ENCODE results near the gene SPATA17. TPM values are rescaled to one million over a fixed set of nuclear protein-coding genes. Genes with fewer than 3 reads are reported as not detected.

The SPATA17 gene
- polyA plus RNA-seq, 1 experiment = 0.69 TPM

DNA sequence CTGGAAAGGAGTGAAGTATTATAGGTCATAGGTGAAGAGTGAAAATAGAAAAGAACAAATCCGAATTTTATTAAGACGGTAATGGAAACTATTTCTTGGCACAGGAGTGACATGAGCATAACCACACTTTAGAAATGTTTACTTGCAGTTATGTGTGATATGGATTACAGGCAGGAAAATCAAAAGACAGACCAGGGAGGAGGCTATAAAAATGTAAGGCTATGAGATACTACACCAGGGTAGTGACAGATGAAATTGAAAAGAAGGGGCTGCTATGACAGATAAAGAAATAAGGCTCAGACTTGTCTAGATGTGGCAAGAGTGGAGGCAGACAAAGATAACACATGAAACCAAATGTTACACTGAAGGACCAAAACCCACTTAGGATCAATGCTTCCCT is 32.0 kb upstream of the SPATA17 start:
- ChIA-PET CTCF (no interaction called here), POLR2A (interaction anchor here (0.7 kb wide), 1 partner anchor 16 kb away, joined by 3 read pairs; no protein-coding TSS in a partner anchor)
- TF ChIP-seq, protein P1, sequence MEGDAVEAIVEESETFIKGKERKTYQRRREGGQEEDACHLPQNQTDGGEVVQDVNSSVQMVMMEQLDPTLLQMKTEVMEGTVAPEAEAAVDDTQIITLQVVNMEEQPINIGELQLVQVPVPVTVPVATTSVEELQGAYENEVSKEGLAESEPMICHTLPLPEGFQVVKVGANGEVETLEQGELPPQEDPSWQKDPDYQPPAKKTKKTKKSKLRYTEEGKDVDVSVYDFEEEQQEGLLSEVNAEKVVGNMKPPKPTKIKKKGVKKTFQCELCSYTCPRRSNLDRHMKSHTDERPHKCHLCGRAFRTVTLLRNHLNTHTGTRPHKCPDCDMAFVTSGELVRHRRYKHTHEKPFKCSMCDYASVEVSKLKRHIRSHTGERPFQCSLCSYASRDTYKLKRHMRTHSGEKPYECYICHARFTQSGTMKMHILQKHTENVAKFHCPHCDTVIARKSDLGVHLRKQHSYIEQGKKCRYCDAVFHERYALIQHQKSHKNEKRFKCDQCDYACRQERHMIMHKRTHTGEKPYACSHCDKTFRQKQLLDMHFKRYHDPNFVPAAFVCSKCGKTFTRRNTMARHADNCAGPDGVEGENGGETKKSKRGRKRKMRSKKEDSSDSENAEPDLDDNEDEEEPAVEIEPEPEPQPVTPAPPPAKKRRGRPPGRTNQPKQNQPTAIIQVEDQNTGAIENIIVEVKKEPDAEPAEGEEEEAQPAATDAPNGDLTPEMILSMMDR (IDR thresholded peaks at IDR 0.05; ENCODE audit: low read depth, low read length) = no peak

DNA sequence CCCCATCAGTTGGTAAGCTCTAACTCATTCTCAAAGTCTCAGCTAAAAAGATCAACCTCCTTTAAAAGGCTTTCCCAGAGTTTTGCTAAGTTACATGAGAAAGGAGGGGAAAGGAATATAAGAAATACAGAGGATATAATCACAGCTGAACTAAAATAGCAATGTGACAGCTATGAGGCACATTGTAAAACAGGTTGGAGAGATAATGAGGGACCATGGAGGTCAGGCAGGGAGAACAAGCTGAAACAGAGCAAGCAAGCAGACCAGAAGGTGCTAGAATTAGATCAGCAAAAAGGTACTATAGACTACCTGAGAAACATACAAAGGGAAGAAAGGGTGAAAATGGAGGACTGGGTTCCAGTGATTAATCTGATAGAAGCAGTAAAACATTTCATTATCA is 28.8 kb upstream of the SPATA17 start:
- ChIA-PET CTCF (no interaction called here), POLR2A (no interaction called here)
- H3K27me3 ChIP-seq (ENCODE audit: control insufficient read depth, insufficient read depth, low read length) = no peaks in the 10 kb centered on the region
- no peak for DNase-seq (ENCODE audit: low read depth, low spot score)
- no peak overlapping the region for H3K27ac ChIP-seq (ENCODE audit: low read depth, low read length)
- no peak overlapping the region for H3K4me3 ChIP-seq (ENCODE audit: low read depth, low read length)
- H3K9me3 ChIP-seq (ENCODE audit: control insufficient read depth, insufficient read depth, low read length) = no peaks in the 10 kb centered on the region
- TF ChIP-seq, protein P1 (IDR thresholded peaks at IDR 0.05; ENCODE audit: low read depth, low read length) = no peak

More for the DNA sequence above, 32.0 kb upstream of the SPATA17 start:
- Histone ChIP-seq H3K4me3 (ENCODE audit: low read depth, low read length) (no peak overlapping the region), H3K27ac (ENCODE audit: low read depth, low read length) (no peak overlapping the region), H3K9me3 (ENCODE audit: control insufficient read depth, insufficient read depth, low read length) (no peaks in the 10 kb centered on the region), H3K27me3 (ENCODE audit: control insufficient read depth, insufficient read depth, low read length) (no peaks in the 10 kb centered on the region)
- no peak for DNase-seq (ENCODE audit: low read depth, low spot score)

DNA sequence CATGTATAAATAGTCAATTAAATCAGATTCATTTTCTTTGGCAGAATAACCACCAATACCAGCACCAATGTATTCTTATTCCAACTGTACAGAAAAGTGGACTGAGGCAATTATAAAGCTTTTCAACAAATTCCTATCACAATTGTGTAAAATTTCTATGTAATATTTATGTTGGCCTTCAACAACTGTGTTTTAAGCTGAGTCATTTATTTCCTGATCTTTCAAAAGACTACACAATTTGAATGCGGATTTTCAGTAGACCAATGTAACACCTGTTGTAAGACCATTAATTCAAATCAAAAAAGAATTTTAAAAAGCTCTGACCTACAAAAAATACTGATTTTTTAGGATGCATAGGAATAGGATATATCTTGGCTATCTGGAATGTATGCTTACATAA is 25.8 kb upstream of the SPATA17 start:
- ChIA-PET CTCF (interaction anchor here (0.7 to 1.1 kb wide), 2 partner anchors 8 to 26 kb away, joined by 3 read pairs; partner anchors contain the start of gene SPATA17), POLR2A (no interaction called here)
- Histone ChIP-seq H3K27me3 (ENCODE audit: control insufficient read depth, insufficient read depth, low read length) (no peaks in the 10 kb centered on the region), H3K9me3 (ENCODE audit: control insufficient read depth, insufficient read depth, low read length) (no peaks in the 10 kb centered on the region), H3K4me3 (ENCODE audit: low read depth, low read length) (no peak overlapping the region), H3K27ac (ENCODE audit: low read depth, low read length) (no peak overlapping the region)
- DNase-seq (ENCODE audit: low read depth, low spot score) = no peak
- TF ChIP-seq, protein P1 (IDR thresholded peaks at IDR 0.05; ENCODE audit: low read depth, low read length) = no peak

DNA sequence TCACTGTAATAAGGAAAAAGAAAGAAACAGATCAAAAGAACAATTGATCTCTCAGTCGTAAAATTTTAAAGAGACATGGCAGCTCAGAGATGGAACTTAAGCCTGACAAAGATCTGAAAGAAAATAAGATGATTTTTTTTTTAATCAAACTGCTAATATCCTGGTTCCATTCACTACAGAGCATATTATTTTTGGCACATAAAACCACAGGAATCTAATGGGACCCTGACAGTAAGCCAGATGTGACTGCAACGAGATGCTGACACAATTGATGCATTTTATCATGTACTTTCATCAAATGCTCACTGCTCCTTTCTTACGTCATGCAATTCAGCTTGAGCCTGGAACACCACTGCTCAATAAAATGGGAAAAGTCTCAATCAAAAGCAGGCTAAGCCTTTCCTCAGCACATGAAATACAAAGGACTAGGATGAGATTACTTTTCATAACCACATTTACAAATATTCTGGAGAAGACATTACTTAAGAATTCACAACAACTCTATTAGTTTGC is 16.9 kb upstream of the SPATA17 start:
- H3K4me3 ChIP-seq (ENCODE audit: low read depth, low read length) = no peak overlapping the region
- POLR2A ChIA-PET = no interaction called here
- H3K27me3 ChIP-seq (ENCODE audit: control insufficient read depth, insufficient read depth, low read length) = no peaks in the 10 kb centered on the region
- TF ChIP-seq, protein P1 (IDR thresholded peaks at IDR 0.05; ENCODE audit: low read depth, low read length) = no peak
- H3K9me3 ChIP-seq (ENCODE audit: control insufficient read depth, insufficient read depth, low read length) = no peaks in the 10 kb centered on the region
- CTCF ChIA-PET = interaction anchor here (0.7 kb wide), 1 partner anchor 9 kb away, joined by 3 read pairs; no protein-coding TSS in a partner anchor
- DNase-seq (ENCODE audit: low read depth, low spot score) = no peak
- H3K27ac ChIP-seq (ENCODE audit: low read depth, low read length) = no peak overlapping the region

DNA sequence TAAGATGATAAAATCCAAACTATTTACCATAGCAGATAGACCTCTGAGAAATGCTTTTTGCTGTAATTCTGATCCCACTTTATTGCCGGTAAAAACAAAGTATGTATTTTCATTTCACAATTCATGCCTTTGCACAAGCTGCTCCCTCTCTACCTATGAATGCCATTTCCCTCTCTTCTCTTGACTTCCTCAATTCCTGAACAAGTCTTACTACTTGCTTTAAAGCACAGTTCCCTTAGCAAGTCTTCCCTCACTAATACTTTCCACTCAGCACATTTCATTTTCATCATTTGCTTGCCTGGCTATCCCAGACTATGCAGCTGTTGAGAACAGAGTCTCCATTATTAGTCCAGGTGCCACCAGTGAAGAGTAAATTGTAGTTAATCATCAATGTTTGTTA is 14.0 kb upstream of the SPATA17 start:
- no peaks in the 10 kb centered on the region for H3K27me3 ChIP-seq (ENCODE audit: control insufficient read depth, insufficient read depth, low read length)
- no peak overlapping the region for H3K4me3 ChIP-seq (ENCODE audit: low read depth, low read length)
- CTCF ChIA-PET = no interaction called here
- no peak for DNase-seq (ENCODE audit: low read depth, low spot score)
- TF ChIP-seq, protein P1 (IDR thresholded peaks at IDR 0.05; ENCODE audit: low read depth, low read length) = no peak
- H3K9me3 ChIP-seq (ENCODE audit: control insufficient read depth, insufficient read depth, low read length) = no peaks in the 10 kb centered on the region
- POLR2A ChIA-PET = no interaction called here
- H3K27ac ChIP-seq (ENCODE audit: low read depth, low read length) = no peak overlapping the region
